ENCODE results near the gene MGARP. TPM values are rescaled to one million over a fixed set of nuclear protein-coding genes. Genes with fewer than 3 reads are reported as not detected.

Gene MGARP
- total and polyA plus RNA-seq, 9 of the 15 experiments (the other 6 are each of a cell fraction or from before 2014, with no cell fraction given): 0.11 to 0.45 (median 0.23) TPM; not detected in 4

DNA sequence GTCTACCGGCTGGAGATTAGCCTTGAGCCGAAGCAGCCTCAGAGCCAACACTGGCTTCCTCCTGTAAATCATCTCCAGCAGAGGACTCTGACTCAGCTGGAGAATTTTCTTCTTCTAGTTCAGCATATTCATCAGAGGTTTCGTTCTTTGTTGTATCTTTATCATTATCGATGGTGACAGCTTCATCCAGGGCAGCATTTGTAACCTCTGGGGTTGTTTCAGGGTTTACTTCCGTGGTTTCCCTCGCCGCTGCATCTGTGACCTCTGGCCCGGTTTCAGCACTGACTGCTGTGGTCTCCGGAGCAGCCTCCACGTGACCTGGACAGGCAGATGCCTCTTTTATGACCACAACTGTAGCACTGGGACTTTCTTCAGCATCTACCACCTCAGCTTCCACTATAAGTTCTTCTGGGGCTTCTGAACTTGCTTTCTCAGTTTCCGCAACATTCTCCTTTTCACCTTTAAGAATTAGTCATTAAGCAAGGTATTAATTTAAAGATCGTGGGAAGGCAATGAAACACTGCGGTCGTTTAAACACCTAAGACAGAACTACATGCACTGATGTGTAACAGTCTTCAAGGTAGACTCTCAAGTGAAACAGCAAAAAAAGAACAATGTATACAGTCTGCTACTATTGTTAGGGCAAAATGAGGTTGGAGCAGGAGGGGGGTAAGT, 13.3 kb downstream of the MGARP start (continued):
- TF ChIP-seq, protein P1, sequence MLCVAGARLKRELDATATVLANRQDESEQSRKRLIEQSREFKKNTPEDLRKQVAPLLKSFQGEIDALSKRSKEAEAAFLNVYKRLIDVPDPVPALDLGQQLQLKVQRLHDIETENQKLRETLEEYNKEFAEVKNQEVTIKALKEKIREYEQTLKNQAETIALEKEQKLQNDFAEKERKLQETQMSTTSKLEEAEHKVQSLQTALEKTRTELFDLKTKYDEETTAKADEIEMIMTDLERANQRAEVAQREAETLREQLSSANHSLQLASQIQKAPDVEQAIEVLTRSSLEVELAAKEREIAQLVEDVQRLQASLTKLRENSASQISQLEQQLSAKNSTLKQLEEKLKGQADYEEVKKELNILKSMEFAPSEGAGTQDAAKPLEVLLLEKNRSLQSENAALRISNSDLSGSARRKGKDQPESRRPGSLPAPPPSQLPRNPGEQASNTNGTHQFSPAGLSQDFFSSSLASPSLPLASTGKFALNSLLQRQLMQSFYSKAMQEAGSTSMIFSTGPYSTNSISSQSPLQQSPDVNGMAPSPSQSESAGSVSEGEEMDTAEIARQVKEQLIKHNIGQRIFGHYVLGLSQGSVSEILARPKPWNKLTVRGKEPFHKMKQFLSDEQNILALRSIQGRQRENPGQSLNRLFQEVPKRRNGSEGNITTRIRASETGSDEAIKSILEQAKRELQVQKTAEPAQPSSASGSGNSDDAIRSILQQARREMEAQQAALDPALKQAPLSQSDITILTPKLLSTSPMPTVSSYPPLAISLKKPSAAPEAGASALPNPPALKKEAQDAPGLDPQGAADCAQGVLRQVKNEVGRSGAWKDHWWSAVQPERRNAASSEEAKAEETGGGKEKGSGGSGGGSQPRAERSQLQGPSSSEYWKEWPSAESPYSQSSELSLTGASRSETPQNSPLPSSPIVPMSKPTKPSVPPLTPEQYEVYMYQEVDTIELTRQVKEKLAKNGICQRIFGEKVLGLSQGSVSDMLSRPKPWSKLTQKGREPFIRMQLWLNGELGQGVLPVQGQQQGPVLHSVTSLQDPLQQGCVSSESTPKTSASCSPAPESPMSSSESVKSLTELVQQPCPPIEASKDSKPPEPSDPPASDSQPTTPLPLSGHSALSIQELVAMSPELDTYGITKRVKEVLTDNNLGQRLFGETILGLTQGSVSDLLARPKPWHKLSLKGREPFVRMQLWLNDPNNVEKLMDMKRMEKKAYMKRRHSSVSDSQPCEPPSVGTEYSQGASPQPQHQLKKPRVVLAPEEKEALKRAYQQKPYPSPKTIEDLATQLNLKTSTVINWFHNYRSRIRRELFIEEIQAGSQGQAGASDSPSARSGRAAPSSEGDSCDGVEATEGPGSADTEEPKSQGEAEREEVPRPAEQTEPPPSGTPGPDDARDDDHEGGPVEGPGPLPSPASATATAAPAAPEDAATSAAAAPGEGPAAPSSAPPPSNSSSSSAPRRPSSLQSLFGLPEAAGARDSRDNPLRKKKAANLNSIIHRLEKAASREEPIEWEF (CRISPR knock-in tag; IDR thresholded peaks at IDR 0.05): no peak
- TF ChIP-seq ZNF12 (CRISPR knock-in tag; IDR thresholded peaks at IDR 0.05) (no peak), CBFA2T2 (conservative IDR thresholded peaks at IDR 0.05) (peak; percentile 91), JUND (IDR thresholded peaks at IDR 0.05; ENCODE audit: borderline replicate concordance, low read depth, low read length) (peak; percentile 77), JUND (tag; IDR thresholded peaks at IDR 0.05; ENCODE audit: borderline replicate concordance, low read depth, low read length) (peak; percentile 73; the same call in 2 of the 3 replicates), BRD4 (IDR thresholded peaks at IDR 0.05) (no peak), NFE2 (IDR thresholded peaks at IDR 0.05; ENCODE audit: low read depth) (peak; percentile 49), CEBPG (CRISPR knock-in tag; IDR thresholded peaks at IDR 0.05) (no peak), CEBPG (tag; conservative IDR thresholded peaks at IDR 0.05 in 1 of 2, IDR thresholded peaks at IDR 0.05 in 1 of 2) (no peak), RHOXF2B (CRISPR knock-in tag; conservative IDR thresholded peaks at IDR 0.05) (no peak), NBN (IDR thresholded peaks at IDR 0.05; ENCODE audit: low read depth) (peak; percentile 92; the same call in 1 of the 2 replicates), RNF2 (IDR thresholded peaks at IDR 0.05) (peak; percentile 84), RAD51 (IDR thresholded peaks at IDR 0.05; ENCODE audit: borderline replicate concordance, low read depth) (peak; percentile 96), SMARCA5 (IDR thresholded peaks at IDR 0.05) (no peak), PHF20 (IDR thresholded peaks at IDR 0.05; ENCODE audit: partially characterized antibody) (peak; percentile 35), RNF219 (CRISPR knock-in tag; IDR thresholded peaks at IDR 0.05) (no peak), TRIM24 (IDR thresholded peaks at IDR 0.05) (peak in 1 of 2 experiments; percentile 59; a peak in 1 of 4 replicates), CBX3 (IDR thresholded peaks at IDR 0.05; ENCODE audit: borderline replicate concordance in 1 of 2, low read length in 2 of 2) (peak in 1 of 2 experiments; percentile 63; a peak in 1 of 3 replicates), STAT5A (IDR thresholded peaks at IDR 0.05; ENCODE audit: borderline replicate concordance, low read length) (peak; percentile 68; the same call in 1 of the 2 replicates), FOS (IDR thresholded peaks at IDR 0.05; ENCODE audit: extremely low read depth, insufficient read length) (no peak), E2F5 (CRISPR knock-in tag; IDR thresholded peaks at IDR 0.05) (no peak)

Measured in K562 (cell line).